ENCODE data around the gene DNAJC4. TPM values are rescaled to one million over a fixed set of nuclear protein-coding genes. Genes with fewer than 3 reads are reported as not detected.

The DNAJC4 gene
- total RNA-seq, 3 donors from 2014 or later = 23.6 to 33.5 (median 32.6) TPM

- H3K36me3 ChIP-seq = peaks cover under 1% of the 10 kb centered on the region
- no peaks in the 10 kb centered on the region for H3K9me3 ChIP-seq
- no peak for DNase-seq (ENCODE audit: low spot score in 2 of 2)
- no peak for TF ChIP-seq POLR2AphosphoS5 (IDR thresholded peaks at IDR 0.05)
- intact Hi-C loops (cut with DNase I; ENCODE audit: low total_unique reads) = no loop called here
- H3K27ac ChIP-seq = peak overlapping the region in 1 of 2 donors; percentile 95
- H3K27me3 ChIP-seq = no peaks in the 10 kb centered on the region
- H3K4me1 ChIP-seq = peaks cover 0 to 8% of the 10 kb centered on the region in 2 donors
- peak overlapping the region in 1 of 3 donors; percentile 62 for H3K4me3 ChIP-seq
Observed at GRCh38 chr11:64208796-64209562, 21.4 kb upstream of the DNAJC4 start.

GRCh38 chr11:64209563-64209843, 20.8 kb upstream of the DNAJC4 start:
- no peaks in the 10 kb centered on the region for H3K9me3 ChIP-seq
- H3K27ac ChIP-seq = no peak overlapping the region
- H3K4me1 ChIP-seq = peaks cover 0 to 3% of the 10 kb centered on the region in 2 donors
- no peak for DNase-seq (ENCODE audit: low spot score in 2 of 2)
- H3K4me3 ChIP-seq = no peak overlapping the region
- TF ChIP-seq CTCF (IDR thresholded peaks at IDR 0.05) = no peak
- TF ChIP-seq POLR2AphosphoS5 (IDR thresholded peaks at IDR 0.05) = no peak
- no peak for TF ChIP-seq POLR2A (IDR thresholded peaks at IDR 0.05)
- no peaks in the 10 kb centered on the region for H3K27me3 ChIP-seq
- intact Hi-C loops (cut with DNase I; ENCODE audit: low total_unique reads) = no loop called here
- no peaks in the 10 kb centered on the region for H3K36me3 ChIP-seq

GRCh38 chr11:64210301-64211020, 19.9 kb upstream of the DNAJC4 start:
- no peak overlapping the region for H3K4me3 ChIP-seq
- no peak for TF ChIP-seq POLR2A (IDR thresholded peaks at IDR 0.05)
- TF ChIP-seq POLR2AphosphoS5 (IDR thresholded peaks at IDR 0.05) = no peak
- TF ChIP-seq CTCF (IDR thresholded peaks at IDR 0.05) = no peak
- no peak overlapping the region for H3K27ac ChIP-seq
- no peaks in the 10 kb centered on the region for H3K27me3 ChIP-seq
- no peaks in the 10 kb centered on the region for H3K36me3 ChIP-seq
- DNase-seq (ENCODE audit: low spot score in 2 of 2) = no peak
- no peaks in the 10 kb centered on the region for H3K4me1 ChIP-seq
- no peaks in the 10 kb centered on the region for H3K9me3 ChIP-seq
- intact Hi-C loops (cut with DNase I; ENCODE audit: low total_unique reads) = no loop called here

GRCh38 chr11:64211181-64211872, 19.0 kb upstream of the DNAJC4 start:
- Histone ChIP-seq H3K27ac (no peak overlapping the region), H3K4me1 (no peaks in the 10 kb centered on the region), H3K27me3 (no peaks in the 10 kb centered on the region), H3K9me3 (no peaks in the 10 kb centered on the region), H3K4me3 (no peak overlapping the region), H3K36me3 (no peaks in the 10 kb centered on the region)
- intact Hi-C loops (cut with DNase I; ENCODE audit: low total_unique reads) = no loop called here
- TF ChIP-seq CTCF (IDR thresholded peaks at IDR 0.05) = no peak
- no peak for TF ChIP-seq POLR2A (IDR thresholded peaks at IDR 0.05)
- TF ChIP-seq POLR2AphosphoS5 (IDR thresholded peaks at IDR 0.05) = no peak
- no peak for DNase-seq (ENCODE audit: low spot score in 2 of 2)

GRCh38 chr11:64216879-64217278, 13.5 kb upstream of the DNAJC4 start:
- intact Hi-C loops (cut with DNase I; ENCODE audit: low total_unique reads) = no loop called here
- Histone ChIP-seq H3K9me3 (no peaks in the 10 kb centered on the region), H3K27me3 (no peaks in the 10 kb centered on the region), H3K4me1 (no peaks in the 10 kb centered on the region), H3K4me3 (no peak overlapping the region), H3K36me3 (no peaks in the 10 kb centered on the region), H3K27ac (no peak overlapping the region)
- TF ChIP-seq POLR2AphosphoS5 (IDR thresholded peaks at IDR 0.05) (no peak), CTCF (IDR thresholded peaks at IDR 0.05) (no peak), POLR2A (IDR thresholded peaks at IDR 0.05) (no peak)
- DNase-seq (ENCODE audit: low spot score in 2 of 2) = no peak
